K562 (cell line): ENCODE data around the gene VAMP8. TPM values are rescaled to one million over a fixed set of nuclear protein-coding genes. Genes with fewer than 3 reads are reported as not detected.

ENCODE experiments used
- ATAC-seq: fragments of 200-7000 bp; cut with Tn5 transposase; 3 replicates; pipeline ENCODE4 v1.9.1; 2020; ENCODE audit warnings: moderate library complexity
- BruUV-seq: library from RNA; stranded (reverse); fragments of 400-500 nt; replicated peaks from 2 replicates; lab custom pipeline; 2021; lab: Mats Ljungman, UMichigan
- CTCF ChIA-PET: fragments of 300-600 bp; formaldehyde crosslinking; extraction: SDS; loops from one replicate; lab custom pipeline; 2021; ENCODE audit warnings: low intra/inter-chr PET ratio; lab: Yijun Ruan, JAX
- POLR2A ChIA-PET: fragments of 300-600, 350-650 bp; sonication (Branson Sonifier 250); formaldehyde crosslinking; extraction: SDS; loops from one replicate; lab custom pipeline; 2021; ENCODE audit warnings: antibody characterized with exemption, inconsistent platforms; lab: Yijun Ruan, JAX
- DNase-seq, 4 experiments: peaks; one replicate each; pipeline versions ENCODE4 v3.0.0 to v3.0.0-alpha.2; 2011 to 2018; ENCODE audit warnings: low spot score in 3 of 4, mixed read lengths in 3 of 4; ENCODE audit errors: extremely low read depth in 1 of 4
- FAIRE-seq: peaks from 2 replicates; lab custom pipeline; 2011; peaks lifted over from hg19 to GRCh38; lab: Jason Lieb, UNC
- H2AFZ ChIP-seq: 2 replicates; pipeline ENCODE4 v1.6.0; 2011; ENCODE audit warnings: low read depth, low read length, control low read depth, inconsistent platforms
- H3K27ac ChIP-seq: fragments of 200-600 bp; 3 replicates; pipeline ENCODE4 v1.8.0; 2011; ENCODE audit warnings: low read depth, mild to moderate bottlenecking, control low read depth, inconsistent platforms, low read length, moderate library complexity, mixed read lengths; ENCODE audit errors: extremely low read depth
- H3K27me3 ChIP-seq, 2 experiments: fragments of 300-600 bp in 1 of 2; 2 replicates in 1 of 2; 3 replicates in 1 of 2; pipeline versions ENCODE4 v1.6.0 to v1.8.0; 2011; ENCODE audit warnings: inconsistent platforms in 2 of 2, low read length in 2 of 2, mild to moderate bottlenecking in 1 of 2, mixed read lengths in 1 of 2, moderate library complexity in 1 of 2; ENCODE audit not compliant: control insufficient read depth in 2 of 2, insufficient read depth in 2 of 2
- H3K36me3 ChIP-seq: fragments of 300-600 bp; 3 replicates; pipeline ENCODE4 v1.8.0; 2011; ENCODE audit warnings: mild to moderate bottlenecking, low read length, inconsistent platforms; ENCODE audit not compliant: control insufficient read depth, insufficient read depth
- H3K4me1 ChIP-seq, 2 experiments: fragments of 200-600 bp in 1 of 2; replicated peaks in 1 of 2; 2 replicates in 1 of 2; 3 replicates in 1 of 2; pipeline versions ENCODE4 v1.5.1 to v1.8.0; 2011; ENCODE audit warnings: inconsistent platforms in 2 of 2, low read length in 2 of 2, mild to moderate bottlenecking in 1 of 2, mixed read lengths in 1 of 2, moderate library complexity in 1 of 2; ENCODE audit not compliant: control insufficient read depth in 2 of 2, insufficient read depth in 2 of 2
- H3K4me2 ChIP-seq: 2 replicates; pipeline ENCODE4 v1.6.1; 2011; ENCODE audit warnings: low read length, control low read depth, inconsistent platforms, mixed read lengths; ENCODE audit not compliant: insufficient read depth
- H3K4me3 ChIP-seq: fragments of 200-600 bp; sonication (generic), shearing (Covaris generic); 2 replicates; pipeline ENCODE4 v1.5.1; 2016; ENCODE audit warnings: control low read depth, inconsistent platforms
- H3K79me2 ChIP-seq: fragments of 200-600 bp; 3 replicates; pipeline ENCODE4 v1.8.0; 2011; ENCODE audit warnings: low read length, inconsistent platforms; ENCODE audit not compliant: control insufficient read depth, insufficient read depth
- H3K9ac ChIP-seq, 2 experiments: 2 replicates each; pipeline versions ENCODE4 v1.6.0 to v1.6.1; 2011; ENCODE audit warnings: low read depth in 2 of 2, low read length in 2 of 2, control low read depth in 1 of 2, inconsistent platforms in 1 of 2, mild to moderate bottlenecking in 1 of 2, mixed read lengths in 1 of 2; ENCODE audit not compliant: insufficient read depth in 1 of 2
- H3K9me1 ChIP-seq: one replicate; pipeline ENCODE4 v1.6.0; 2011; ENCODE audit warnings: inconsistent platforms, mild to moderate bottlenecking, low read length, moderate library complexity; ENCODE audit not compliant: control insufficient read depth, insufficient read depth
- H3K9me3 ChIP-seq: replicated peaks from 2 replicates; pipeline ENCODE4 v1.5.1; 2011; ENCODE audit warnings: low read depth, low read length, inconsistent platforms; ENCODE audit not compliant: control insufficient read depth, insufficient read depth
- H4K20me1 ChIP-seq: replicated peaks from 2 replicates; pipeline ENCODE4 v1.6.1; 2011; ENCODE audit warnings: low read length, inconsistent platforms, mixed read lengths; ENCODE audit not compliant: control insufficient read depth, insufficient read depth
- ESRRB ChIP-seq: fragments of 250-450 bp; sonication (Bioruptor Pico); IDR thresholded peaks from 2 replicates; pipeline ENCODE4 v1.5.0; 2020; ENCODE audit warnings: mild to moderate bottlenecking, moderate library complexity, borderline replicate concordance
- KLF6 ChIP-seq: fragments of 250-450 bp; sonication (Bioruptor Pico); IDR thresholded peaks from 2 replicates; pipeline ENCODE4 v1.4.0; 2020; ENCODE audit warnings: mild to moderate bottlenecking, moderate library complexity, borderline replicate concordance
- MYNN ChIP-seq, 2 experiments: sonication (generic); formaldehyde crosslinking in 1 of 2; IDR thresholded peaks; 2 replicates each; pipeline versions ENCODE4 v1.5.0 to v1.6.1; 2016 to 2020; ENCODE audit warnings: antibody characterized with exemption in 1 of 2, missing genetic modification reagents in 1 of 2
- RBFOX2 ChIP-seq: fragments of 200-400 bp; formaldehyde crosslinking; IDR thresholded peaks from 2 replicates; pipeline ENCODE4 v1.6.1; 2017; ENCODE audit warnings: low read depth, mild to moderate bottlenecking, low read length, moderate library complexity
- ZNF668 ChIP-seq: fragments of 250-450 bp; sonication (Bioruptor Pico); IDR thresholded peaks from 2 replicates; pipeline ENCODE4 v1.8.0; 2022; ENCODE audit warnings: mild to moderate bottlenecking, inconsistent platforms
- WGBS: fragments of 100-300 bp; shearing (Covaris generic); methylation state at CpG from one replicate; pipeline ENCODE4 v1.1.6; 2016; ENCODE audit warnings: low coverage, mixed read lengths; ENCODE audit not compliant: insufficient coverage; ENCODE audit errors: missing lambda C conversion rate; 5-methylcytosine and 5-hydroxymethylcytosine counted together
- in situ Hi-C: fragments of 300-500 bp; cut with MboI; formaldehyde crosslinking; loops from 4 replicates; pipeline ENCODE4 v1.15.0; 2018; ENCODE audit warnings: inconsistent platforms, mixed read lengths
- intact Hi-C: fragments of 100-400 bp; cut with micrococcal nuclease; formaldehyde crosslinking; loops from 2 replicates; pipeline ENCODE4 v1.14.2; 2022
- polyA plus RNA-seq, 8 experiments: library from polyadenylated mRNA; depleted of rRNA in 4 of 8; stranded (reverse) in 5 of 8; unstranded in 3 of 8; fragments of >200 nt; fragmentation: Nextera tagmentation in 2 of 8; fragmentation: Illumina TruSeq in 1 of 8; extraction: Ambion mirVana in 2 of 8; extraction: Trizol in 1 of 8; gene quantifications; 2 replicates each; pipeline versions ENCODE4 v1.2.1 to v1.2.3, GENCODE V29; 2011 to 2014; ENCODE audit warnings: inconsistent platforms in 1 of 8, missing spikeins in 1 of 8
- total RNA-seq, 7 experiments: library from RNA; depleted of rRNA in 6 of 7; stranded (reverse); fragments of >200 nt in 6 of 7; fragmentation: Illumina TruSeq in 2 of 7; extraction: Trizol in 2 of 7; gene quantifications; 2 replicates each; pipeline versions ENCODE4 v1.2.1 to v1.2.3, GENCODE V29; 2011 to 2021; ENCODE audit warnings: low replicate concordance in 1 of 7
- TF ChIP-seq, protein P1 (sequence below): sonication (generic); IDR thresholded peaks from 2 replicates; pipeline ENCODE4 v1.6.1; 2016

Gene VAMP8
- total and polyA plus RNA-seq, 9 of the 15 experiments (the other 6 are each of a cell fraction or from before 2014, with no cell fraction given): 107 to 571 (median 248) TPM

DNA sequence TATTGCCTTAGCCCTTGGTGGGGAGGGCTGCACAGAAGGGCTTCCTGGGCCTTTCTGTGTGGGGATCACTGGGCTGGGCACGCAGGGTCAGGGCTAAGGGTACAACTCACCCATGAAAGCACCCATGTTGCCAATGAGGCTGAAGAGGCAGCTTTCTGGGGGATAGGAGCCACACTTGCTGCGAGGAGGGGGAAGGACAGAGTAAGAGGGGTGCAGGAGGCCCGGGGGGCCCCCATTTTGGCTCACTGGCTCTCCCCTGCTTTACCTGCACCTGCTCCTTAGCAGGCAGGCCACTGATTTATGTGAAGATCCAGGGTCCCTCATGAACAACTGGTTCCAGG, 22.8 kb downstream of the VAMP8 start:
- Histone ChIP-seq H3K36me3 (peaks cover 33% of the 10 kb centered on the region; the same call in 2 of the 3 replicates), H3K4me1 (peaks cover 15 to 46% of the 10 kb centered on the region in 2 experiments; a peak in 4 of 5 replicates), H3K4me3 (no peak overlapping the region), H3K9ac (peak overlapping the region in 1 of 2 experiments; percentile 46; a peak in 1 of 4 replicates), H3K4me2 (no peak overlapping the region), H3K9me3 (no peaks in the 10 kb centered on the region), H3K27ac (no peak overlapping the region), H3K79me2 (peaks cover 42% of the 10 kb centered on the region), H3K27me3 (no peaks in the 10 kb centered on the region), H2AFZ (no peak overlapping the region), H3K9me1 (no peaks in the 10 kb centered on the region), H4K20me1 (no peaks in the 10 kb centered on the region)
- POLR2A ChIA-PET: interaction anchor here (0.5 to 4.5 kb wide), 10 partner anchors 9 to 836 kb away, joined by 3 to 25 read pairs (median 4); partner anchors contain the start of genes C2orf68, MAT2A and VAMP8
- CTCF ChIA-PET: no interaction called here
- 89% methylated on average over 2 of the region's 3 CpGs for WGBS
- ATAC-seq (no peak), FAIRE-seq (no peak), DNase-seq (no peak)
- in situ Hi-C loops (no loop called here), intact Hi-C loops (loop anchor here (5.0 kb wide), 1 partner anchor 178 kb away; no protein-coding TSS in a partner anchor)
- no peak for TF ChIP-seq ESRRB (CRISPR knock-in tag)
- TF ChIP-seq MYNN (IDR thresholded peaks at IDR 0.05): no peak
- no peak for TF ChIP-seq MYNN (CRISPR knock-in tag; IDR thresholded peaks at IDR 0.05)
- 0 out of 2 replicates have a peak, but pooled peaks have one; percentile 43 for TF ChIP-seq RBFOX2
- TF ChIP-seq KLF6: no peak
- TF ChIP-seq, protein P1, sequence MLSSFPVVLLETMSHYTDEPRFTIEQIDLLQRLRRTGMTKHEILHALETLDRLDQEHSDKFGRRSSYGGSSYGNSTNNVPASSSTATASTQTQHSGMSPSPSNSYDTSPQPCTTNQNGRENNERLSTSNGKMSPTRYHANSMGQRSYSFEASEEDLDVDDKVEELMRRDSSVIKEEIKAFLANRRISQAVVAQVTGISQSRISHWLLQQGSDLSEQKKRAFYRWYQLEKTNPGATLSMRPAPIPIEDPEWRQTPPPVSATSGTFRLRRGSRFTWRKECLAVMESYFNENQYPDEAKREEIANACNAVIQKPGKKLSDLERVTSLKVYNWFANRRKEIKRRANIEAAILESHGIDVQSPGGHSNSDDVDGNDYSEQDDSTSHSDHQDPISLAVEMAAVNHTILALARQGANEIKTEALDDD: no peak
- TF ChIP-seq ZNF668 (CRISPR knock-in tag): no peak
- BruUV-seq: no TSS peak
